OCI-LY3 (cell line): Measurements from ENCODE around the gene UCP2.

Experiments used
- H2AFZ ChIP-seq: fragments of 200-600, 300-600 bp; shearing (Covaris generic); 2 replicates; pipeline ENCODE4 v1.6.0; 2014; ENCODE audit warnings: antibody characterized with exemption, low read depth, low read length
- H3K27ac ChIP-seq: fragments of 200-600, 300-600 bp; sonication (generic); 2 replicates; pipeline ENCODE4 v1.5.1; 2014; ENCODE audit warnings: mild to moderate bottlenecking, low read length, moderate library complexity, mixed read lengths
- H3K27me3 ChIP-seq: fragments of 200-600, 300-600 bp; sonication (generic); 2 replicates; pipeline ENCODE4 v1.6.1; 2014; ENCODE audit warnings: low read depth, low read length, mixed read lengths
- H3K36me3 ChIP-seq: fragments of 200-600, 300-600 bp; sonication (generic); replicated peaks from 2 replicates; pipeline ENCODE3; 2014; ENCODE audit warnings: low read depth, low read length, mixed read lengths
- H3K4me1 ChIP-seq: fragments of 300-600, 200-600 bp; sonication (generic); 2 replicates; pipeline ENCODE4 v1.6.1; 2014; ENCODE audit warnings: low read length, mixed read lengths
- H3K4me2 ChIP-seq: fragments of 200-600, 300-600 bp; sonication (generic); 2 replicates; pipeline ENCODE4 v1.6.1; 2014; ENCODE audit warnings: low read length, mixed read lengths
- H3K4me3 ChIP-seq: fragments of 300-600, 200-600 bp; sonication (generic); 2 replicates; pipeline ENCODE4 v1.5.1; 2014; ENCODE audit warnings: antibody characterized with exemption, mild to moderate bottlenecking, low read length, moderate library complexity
- H3K79me2 ChIP-seq: fragments of 300-600, 200-600 bp; shearing (Covaris generic); 2 replicates; pipeline ENCODE4 v1.6.1; 2014; ENCODE audit warnings: mild to moderate bottlenecking, low read length, mixed read lengths
- H3K9ac ChIP-seq: fragments of 300-600, 200-600 bp; shearing (Covaris generic); 2 replicates; pipeline ENCODE4 v1.6.0; 2014; ENCODE audit warnings: mild to moderate bottlenecking, low read length, moderate library complexity
- H3K9me3 ChIP-seq: fragments of 200-600, 300-600 bp; shearing (Covaris generic); 2 replicates; pipeline ENCODE4 v1.6.1; 2014; ENCODE audit warnings: low read length, mixed read lengths; ENCODE audit not compliant: insufficient read depth
- H4K20me1 ChIP-seq: fragments of 200-600, 300-600 bp; sonication (generic); 2 replicates; pipeline ENCODE4 v1.6.1; 2016; ENCODE audit warnings: low read length, mixed read lengths; ENCODE audit not compliant: insufficient read depth
- EZH2phosphoT487 ChIP-seq: fragments of 200-600 bp; shearing (Covaris generic); IDR thresholded peaks from 2 replicates; pipeline ENCODE4 v1.6.1; 2018; ENCODE audit warnings: antibody characterized with exemption, mixed run types, low read depth
- TF ChIP-seq, protein P1 (sequence below): fragments of 200-600, 300-600 bp; sonication (generic); IDR thresholded peaks from 2 replicates; pipeline ENCODE4 v1.5.1; 2014; ENCODE audit warnings: antibody characterized with exemption, low read length, low read depth

The UCP2 gene

DNA sequence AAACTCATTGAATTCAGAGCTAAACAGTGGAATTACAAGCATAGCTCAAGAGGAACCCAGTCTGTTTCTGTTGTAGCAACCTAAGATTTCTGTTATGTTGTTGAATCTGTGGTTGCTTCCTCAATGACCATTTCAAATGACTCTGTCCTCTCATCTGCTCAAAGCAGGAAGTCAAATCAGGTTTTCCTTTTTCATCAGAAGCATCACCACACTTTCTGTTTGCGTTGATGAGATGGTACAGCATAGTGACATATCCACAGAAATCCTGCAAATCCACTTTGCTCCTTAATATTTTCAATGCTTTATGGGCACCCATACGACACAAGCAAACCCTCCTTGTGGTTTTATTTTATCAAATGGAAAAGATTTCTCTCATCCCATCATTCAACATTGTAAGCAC, 12.6 kb upstream of the UCP2 start:
- peaks cover 81% of the 10 kb centered on the region for H3K4me1 ChIP-seq
- H3K4me2 ChIP-seq: peak overlapping the region; percentile 54
- no peak overlapping the region for H2AFZ ChIP-seq

DNA sequence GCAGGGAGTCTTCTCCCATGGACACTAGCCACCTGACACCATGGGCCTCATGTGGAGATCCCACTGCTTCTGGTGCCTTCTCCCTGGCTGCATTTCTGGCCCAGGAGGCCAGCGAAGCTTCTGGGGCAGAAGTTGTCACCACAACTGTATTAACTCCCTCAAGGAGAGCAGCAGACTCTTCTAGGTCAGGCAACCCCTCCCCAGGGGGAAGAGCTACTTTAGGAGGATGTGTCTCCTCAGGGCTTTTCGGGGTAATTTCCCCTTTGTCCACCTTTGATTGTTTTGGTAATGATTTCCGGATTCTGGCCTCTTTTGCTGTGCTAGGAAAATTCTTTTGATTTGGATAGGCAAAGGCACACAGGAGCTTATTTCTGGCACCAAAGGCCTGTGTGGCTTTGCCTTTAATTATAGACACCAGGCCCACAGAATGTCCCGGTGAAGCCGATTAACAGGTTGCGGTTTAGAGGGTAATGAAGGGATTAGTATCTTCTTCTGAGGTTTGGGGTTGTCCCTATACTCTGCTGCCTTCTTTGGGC, 8.9 kb upstream of the UCP2 start:
- no peak overlapping the region for H2AFZ ChIP-seq
- peaks cover 80% of the 10 kb centered on the region for H3K4me1 ChIP-seq

More for the DNA sequence above, 12.6 kb upstream of the UCP2 start:
- Histone ChIP-seq H4K20me1 (no peaks in the 10 kb centered on the region), H3K27ac (peak overlapping the region; percentile 55), H3K79me2 (no peaks in the 10 kb centered on the region), H3K9me3 (no peaks in the 10 kb centered on the region), H3K27me3 (no peaks in the 10 kb centered on the region), H3K9ac (peak overlapping the region; percentile 18; the same call in 1 of the 2 replicates), H3K36me3 (no peaks in the 10 kb centered on the region), H3K4me3 (peak overlapping the region; percentile 7; the same call in 1 of the 2 replicates)
- no peak for TF ChIP-seq EZH2phosphoT487
- TF ChIP-seq, protein P1, sequence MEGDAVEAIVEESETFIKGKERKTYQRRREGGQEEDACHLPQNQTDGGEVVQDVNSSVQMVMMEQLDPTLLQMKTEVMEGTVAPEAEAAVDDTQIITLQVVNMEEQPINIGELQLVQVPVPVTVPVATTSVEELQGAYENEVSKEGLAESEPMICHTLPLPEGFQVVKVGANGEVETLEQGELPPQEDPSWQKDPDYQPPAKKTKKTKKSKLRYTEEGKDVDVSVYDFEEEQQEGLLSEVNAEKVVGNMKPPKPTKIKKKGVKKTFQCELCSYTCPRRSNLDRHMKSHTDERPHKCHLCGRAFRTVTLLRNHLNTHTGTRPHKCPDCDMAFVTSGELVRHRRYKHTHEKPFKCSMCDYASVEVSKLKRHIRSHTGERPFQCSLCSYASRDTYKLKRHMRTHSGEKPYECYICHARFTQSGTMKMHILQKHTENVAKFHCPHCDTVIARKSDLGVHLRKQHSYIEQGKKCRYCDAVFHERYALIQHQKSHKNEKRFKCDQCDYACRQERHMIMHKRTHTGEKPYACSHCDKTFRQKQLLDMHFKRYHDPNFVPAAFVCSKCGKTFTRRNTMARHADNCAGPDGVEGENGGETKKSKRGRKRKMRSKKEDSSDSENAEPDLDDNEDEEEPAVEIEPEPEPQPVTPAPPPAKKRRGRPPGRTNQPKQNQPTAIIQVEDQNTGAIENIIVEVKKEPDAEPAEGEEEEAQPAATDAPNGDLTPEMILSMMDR: no peak

DNA sequence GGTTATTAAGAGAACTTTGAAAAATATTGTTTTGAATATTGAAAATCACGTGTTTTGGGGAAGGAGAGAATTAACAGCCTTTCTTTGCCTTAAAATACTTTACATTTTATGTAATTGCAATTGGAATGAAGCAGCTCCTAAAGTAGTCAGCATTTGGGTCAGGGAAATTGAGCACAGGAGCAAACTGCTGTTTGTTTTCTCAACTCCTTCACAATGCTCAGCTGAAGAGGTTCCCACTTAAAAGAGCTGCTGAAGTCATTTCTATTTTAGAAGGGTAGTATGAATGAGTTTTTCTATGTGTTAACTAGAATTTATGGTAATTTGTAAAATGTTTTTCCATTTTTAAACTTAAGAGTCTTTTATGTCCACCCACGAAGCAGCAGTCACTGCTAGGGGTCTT, 8.1 kb upstream of the UCP2 start:
- no peaks in the 10 kb centered on the region for H3K79me2 ChIP-seq
- peak overlapping the region; percentile 77 for H3K9ac ChIP-seq
- no peaks in the 10 kb centered on the region for H3K9me3 ChIP-seq
- H3K27ac ChIP-seq: peak overlapping the region; percentile 94
- peak overlapping the region; percentile 60 for H3K4me3 ChIP-seq
- TF ChIP-seq, protein P1: no peak
- no peak for TF ChIP-seq EZH2phosphoT487
- no peaks in the 10 kb centered on the region for H3K27me3 ChIP-seq
- H4K20me1 ChIP-seq: no peaks in the 10 kb centered on the region
- H2AFZ ChIP-seq: no peak overlapping the region
- H3K4me2 ChIP-seq: peak overlapping the region; percentile 82
- H3K4me1 ChIP-seq: peaks cover 73% of the 10 kb centered on the region
- no peaks in the 10 kb centered on the region for H3K36me3 ChIP-seq

More for the DNA sequence above, 8.9 kb upstream of the UCP2 start:
- Histone ChIP-seq H4K20me1 (no peaks in the 10 kb centered on the region), H3K4me3 (peak overlapping the region; percentile 60), H3K9ac (peak overlapping the region; percentile 77), H3K36me3 (no peaks in the 10 kb centered on the region), H3K9me3 (no peaks in the 10 kb centered on the region), H3K4me2 (peak overlapping the region; percentile 82), H3K27me3 (no peaks in the 10 kb centered on the region), H3K27ac (peak overlapping the region; percentile 94), H3K79me2 (no peaks in the 10 kb centered on the region)
- TF ChIP-seq EZH2phosphoT487: 0 out of 2 replicates have a peak, but pooled peaks have one; percentile 51
- TF ChIP-seq, protein P1: no peak

DNA sequence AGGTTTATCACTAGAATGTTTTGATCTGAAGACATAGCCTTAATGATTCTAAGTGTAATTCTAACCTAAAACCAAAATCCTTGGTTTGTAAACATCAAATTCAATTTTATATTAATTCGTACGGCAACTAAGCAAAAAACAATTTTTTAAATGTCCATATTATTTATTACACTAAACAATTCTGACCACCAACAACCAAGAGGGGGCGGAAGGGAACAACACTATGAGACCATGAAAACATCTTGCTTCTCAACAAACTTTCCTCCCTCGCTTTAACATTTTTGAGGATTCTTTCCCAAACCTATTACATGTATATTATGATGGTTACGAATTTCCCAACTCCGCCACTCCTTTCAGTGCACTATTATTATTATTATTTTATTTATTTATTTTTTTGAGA, 6.5 kb upstream of the UCP2 start:
- Histone ChIP-seq H3K9ac (no peak overlapping the region), H3K9me3 (no peaks in the 10 kb centered on the region), H3K4me2 (0 out of 2 replicates have a peak overlapping the region, but pooled peaks have one; percentile 0), H3K4me1 (peaks cover 69% of the 10 kb centered on the region), H3K79me2 (no peaks in the 10 kb centered on the region), H3K27ac (no peak overlapping the region), H3K27me3 (no peaks in the 10 kb centered on the region), H4K20me1 (no peaks in the 10 kb centered on the region), H3K4me3 (no peak overlapping the region), H3K36me3 (no peaks in the 10 kb centered on the region), H2AFZ (no peak overlapping the region)
- TF ChIP-seq EZH2phosphoT487: no peak
- TF ChIP-seq, protein P1: peak; percentile 56
